Measurements from ENCODE around the gene CACNA1H. TPM values are rescaled to one million over a fixed set of nuclear protein-coding genes. Genes with fewer than 3 reads are reported as not detected.
A peak's percentile ranks its signal among the peaks of the same experiment; 100 is the strongest.

Gene CACNA1H
- total RNA-seq, 1 experiment from 2014 or later = 0.59 TPM

DNA sequence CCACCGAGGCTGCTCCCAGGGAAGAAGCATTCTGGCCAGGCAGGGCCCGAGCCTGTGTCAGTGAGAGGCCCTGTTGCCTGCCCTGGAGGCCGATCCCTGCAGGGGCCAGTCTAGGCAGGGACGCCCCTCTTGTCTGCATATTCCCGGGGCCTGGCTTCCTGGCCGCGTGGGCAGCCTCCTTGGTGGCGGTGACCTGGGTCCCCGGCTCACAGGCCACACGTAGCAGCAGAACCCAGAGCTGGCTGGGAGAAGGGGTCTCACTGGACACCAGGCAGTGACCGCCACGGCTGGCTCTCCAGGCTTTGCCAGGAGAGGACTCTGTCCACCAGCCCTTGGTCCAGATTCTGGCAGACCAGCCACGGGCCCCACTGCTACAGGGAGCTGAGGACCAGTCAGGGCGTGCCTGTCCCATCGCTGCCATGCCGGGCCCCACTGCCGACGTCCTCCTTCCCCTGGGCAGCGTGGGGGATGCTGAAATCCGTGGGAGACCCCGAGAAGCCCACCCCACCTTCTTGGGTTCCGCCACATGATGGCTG, 3.7 kb upstream of the CACNA1H start:
- Histone ChIP-seq H3K9me3 (0 out of 2 replicates have a peak, but pooled peaks cover 2% of the 10 kb centered on the region), H3K4me3 (no peak overlapping the region), H3K36me3 (no peaks in the 10 kb centered on the region), H3K27me3 (peaks cover 9% of the 10 kb centered on the region)
- DNase-seq = no peak

DNA sequence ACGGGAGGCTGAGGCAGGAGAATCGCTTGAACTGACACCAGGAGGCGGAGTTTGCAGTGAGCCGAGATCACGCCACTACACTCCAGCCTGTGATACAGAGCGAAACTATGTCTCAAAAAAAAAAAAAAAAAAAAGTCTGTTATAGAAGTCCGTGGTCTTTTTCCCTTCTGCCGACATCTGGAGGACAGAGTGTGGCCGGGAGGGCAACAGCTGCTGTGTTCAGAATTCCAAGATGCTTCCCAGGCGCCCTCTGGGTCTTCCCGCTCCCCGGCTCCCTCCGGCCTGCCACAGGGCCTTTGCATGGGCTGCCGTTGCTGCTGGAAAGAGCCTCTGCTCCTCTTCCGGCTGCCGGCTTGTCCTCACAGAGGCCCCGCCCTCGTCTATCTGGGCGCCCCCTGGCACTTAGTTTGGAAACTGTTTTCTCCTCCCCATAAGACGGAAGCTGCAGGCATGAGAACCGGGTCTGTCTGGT, 2.4 kb upstream of the CACNA1H start:
- Histone ChIP-seq H3K27me3 (peaks cover 13% of the 10 kb centered on the region), H3K9me3 (0 out of 2 replicates have a peak, but pooled peaks cover 2% of the 10 kb centered on the region), H3K4me3 (no peak overlapping the region), H3K36me3 (no peaks in the 10 kb centered on the region)
- DNase-seq = peak; percentile 44

DNA sequence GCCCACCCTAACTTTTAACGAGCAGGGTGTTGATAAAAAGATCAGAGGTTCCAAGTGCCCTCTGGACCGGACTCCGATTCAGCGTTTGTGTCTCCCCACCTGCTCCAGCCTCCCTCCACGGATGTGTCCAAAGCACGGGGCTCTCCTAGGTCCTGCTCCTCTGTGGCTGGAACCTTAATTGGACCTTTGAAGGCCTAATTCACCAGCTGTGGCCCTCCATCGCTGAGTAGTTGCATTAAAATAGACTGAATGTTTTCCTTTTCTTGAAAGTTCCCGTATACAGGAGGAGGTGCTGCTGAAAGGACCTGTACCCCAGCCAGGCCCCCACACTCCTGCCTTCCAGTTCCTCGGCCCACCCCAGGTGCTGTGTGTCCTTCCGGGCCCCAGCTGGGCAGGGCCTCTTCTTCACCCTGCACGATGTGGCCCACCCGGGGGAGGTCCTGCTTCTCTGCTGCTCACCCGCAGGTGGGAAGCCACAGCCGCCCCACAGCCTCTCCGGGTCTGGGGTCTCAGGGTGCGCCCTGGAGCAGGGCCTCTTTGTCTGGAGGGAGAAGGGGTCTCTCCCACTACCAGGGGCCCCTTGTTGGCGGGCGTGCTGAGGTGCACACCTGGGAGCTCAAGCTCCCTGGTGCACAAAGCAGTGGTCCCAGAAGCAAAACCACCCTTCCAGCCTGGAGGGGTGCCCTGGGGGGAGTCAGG, 1.3 kb upstream of the CACNA1H start:
- DNase-seq = no peak
- Histone ChIP-seq H3K27me3 (peaks cover 13% of the 10 kb centered on the region), H3K36me3 (no peaks in the 10 kb centered on the region), H3K9me3 (0 out of 2 replicates have a peak, but pooled peaks cover 2% of the 10 kb centered on the region), H3K4me3 (no peak overlapping the region)

DNA sequence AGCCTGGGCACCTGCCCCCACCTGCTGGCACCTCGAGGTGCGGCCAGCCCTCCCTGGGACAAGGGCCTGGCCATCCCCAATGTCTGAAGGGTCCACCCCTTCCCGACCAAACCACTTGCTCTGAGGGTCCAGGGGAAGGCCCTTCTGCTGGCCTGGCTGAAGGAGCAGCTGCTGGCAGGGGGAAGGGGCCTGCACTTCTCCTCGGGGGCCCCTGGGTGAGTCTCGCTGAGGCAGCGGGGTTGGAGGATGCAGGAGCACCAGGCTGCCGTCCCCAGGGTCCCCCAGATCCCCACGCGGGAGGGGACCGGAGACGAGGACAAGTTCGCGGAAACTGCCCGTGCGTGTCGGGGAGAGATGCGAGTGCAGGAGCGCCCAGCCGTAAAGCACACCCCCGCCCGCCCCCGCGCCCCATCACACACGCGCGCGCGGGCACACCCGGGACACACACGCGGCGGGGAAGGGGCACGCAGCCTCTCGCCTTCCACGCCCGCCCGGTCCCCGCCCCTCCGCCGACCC, 725 bp upstream of the CACNA1H start:
- Histone ChIP-seq H3K36me3 (no peaks in the 10 kb centered on the region), H3K9me3 (no peaks in the 10 kb centered on the region), H3K4me3 (no peak overlapping the region), H3K27me3 (peaks cover 13% of the 10 kb centered on the region)
- DNase-seq = no peak

DNA sequence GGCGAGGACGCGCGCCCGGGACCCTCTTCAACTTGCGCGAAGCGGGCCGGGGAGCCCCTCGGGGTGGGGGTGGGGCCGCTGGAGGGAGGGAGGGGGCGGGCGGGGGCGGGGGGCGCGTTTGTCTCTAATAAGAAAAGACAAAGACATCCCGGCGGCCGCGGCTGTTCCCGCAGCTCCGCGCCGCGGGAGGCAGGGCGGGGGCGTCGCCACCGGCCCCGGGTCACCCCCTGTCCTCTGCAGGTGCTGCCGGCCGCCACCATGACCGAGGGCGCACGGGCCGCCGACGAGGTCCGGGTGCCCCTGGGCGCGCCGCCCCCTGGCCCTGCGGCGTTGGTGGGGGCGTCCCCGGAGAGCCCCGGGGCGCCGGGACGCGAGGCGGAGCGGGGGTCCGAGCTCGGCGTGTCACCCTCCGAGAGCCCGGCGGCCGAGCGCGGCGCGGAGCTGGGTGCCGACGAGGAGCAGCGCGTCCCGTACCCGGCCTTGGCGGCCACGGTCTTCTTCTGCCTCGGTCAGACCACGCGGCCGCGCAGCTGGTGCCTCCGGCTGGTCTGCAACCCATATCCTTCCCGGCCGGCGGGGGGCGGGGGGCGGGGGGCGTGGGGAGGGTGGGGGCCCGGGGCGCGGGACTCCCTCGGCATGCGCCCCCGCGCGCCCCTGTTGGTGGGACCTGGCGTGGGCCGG, 714 bp downstream of the CACNA1H start:
- no peaks in the 10 kb centered on the region for H3K9me3 ChIP-seq
- no peaks in the 10 kb centered on the region for H3K36me3 ChIP-seq
- no peak for DNase-seq
- peaks cover 13% of the 10 kb centered on the region for H3K27me3 ChIP-seq
- no peak overlapping the region for H3K4me3 ChIP-seq

DNA sequence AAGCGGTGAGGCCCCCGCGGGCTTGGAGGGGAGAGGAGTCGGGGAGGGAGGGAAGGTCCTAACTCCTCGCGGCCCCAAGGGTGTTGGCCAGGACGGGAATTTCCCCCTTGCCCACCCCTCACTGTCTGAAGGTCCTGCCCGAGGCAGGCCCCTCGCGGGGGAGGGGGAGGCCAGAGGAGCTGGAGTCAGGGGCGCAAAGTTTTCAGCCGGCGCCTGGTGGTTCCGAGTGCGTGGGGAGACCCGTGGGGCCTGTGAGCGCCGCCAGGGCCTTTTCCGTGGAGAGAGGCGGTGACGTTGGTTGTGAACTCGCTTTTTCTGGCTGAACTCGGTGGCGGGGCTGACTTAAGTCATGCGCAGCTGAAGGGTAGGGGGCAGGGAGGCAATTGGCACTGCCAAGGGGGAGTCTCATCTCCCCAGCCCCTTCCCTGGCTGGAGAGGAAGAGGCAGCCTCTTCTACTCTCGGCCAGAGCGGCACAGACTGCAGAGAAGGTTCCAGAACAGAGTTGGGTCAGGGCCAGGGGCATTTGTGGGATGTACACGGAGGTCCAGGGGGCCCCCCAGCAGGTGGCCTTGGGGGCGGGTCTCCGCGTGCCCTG, 1.5 kb downstream of the CACNA1H start:
- Histone ChIP-seq H3K9me3 (no peaks in the 10 kb centered on the region), H3K27me3 (peaks cover 13% of the 10 kb centered on the region), H3K36me3 (no peaks in the 10 kb centered on the region), H3K4me3 (no peak overlapping the region)
- no peak for DNase-seq

DNA sequence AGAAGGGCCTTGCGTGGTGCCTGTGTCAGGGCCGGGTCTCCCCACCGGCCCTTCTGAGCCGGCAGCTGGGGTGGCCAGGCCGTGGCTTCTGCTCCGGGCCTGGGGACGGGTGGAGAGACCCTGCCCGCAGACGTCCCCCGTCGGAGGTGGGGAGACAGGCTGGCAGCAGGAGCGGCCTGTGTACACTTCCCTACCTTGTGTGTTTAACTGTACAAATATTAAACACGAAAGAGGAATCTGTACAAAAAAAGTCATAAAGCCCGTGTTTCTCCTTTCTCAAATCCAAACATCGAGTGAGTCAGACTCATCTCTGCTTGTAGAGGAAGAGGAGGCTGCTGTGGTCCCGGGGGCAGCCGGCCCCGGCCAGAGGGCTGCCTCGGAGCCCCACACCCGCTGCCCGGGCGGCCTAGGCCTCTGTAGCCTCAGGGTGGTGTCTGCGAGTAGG, 2.0 kb downstream of the CACNA1H start:
- peaks cover 10% of the 10 kb centered on the region for H3K27me3 ChIP-seq
- H3K4me3 ChIP-seq = no peak overlapping the region
- no peaks in the 10 kb centered on the region for H3K9me3 ChIP-seq
- no peaks in the 10 kb centered on the region for H3K36me3 ChIP-seq
- no peak for DNase-seq

DNA sequence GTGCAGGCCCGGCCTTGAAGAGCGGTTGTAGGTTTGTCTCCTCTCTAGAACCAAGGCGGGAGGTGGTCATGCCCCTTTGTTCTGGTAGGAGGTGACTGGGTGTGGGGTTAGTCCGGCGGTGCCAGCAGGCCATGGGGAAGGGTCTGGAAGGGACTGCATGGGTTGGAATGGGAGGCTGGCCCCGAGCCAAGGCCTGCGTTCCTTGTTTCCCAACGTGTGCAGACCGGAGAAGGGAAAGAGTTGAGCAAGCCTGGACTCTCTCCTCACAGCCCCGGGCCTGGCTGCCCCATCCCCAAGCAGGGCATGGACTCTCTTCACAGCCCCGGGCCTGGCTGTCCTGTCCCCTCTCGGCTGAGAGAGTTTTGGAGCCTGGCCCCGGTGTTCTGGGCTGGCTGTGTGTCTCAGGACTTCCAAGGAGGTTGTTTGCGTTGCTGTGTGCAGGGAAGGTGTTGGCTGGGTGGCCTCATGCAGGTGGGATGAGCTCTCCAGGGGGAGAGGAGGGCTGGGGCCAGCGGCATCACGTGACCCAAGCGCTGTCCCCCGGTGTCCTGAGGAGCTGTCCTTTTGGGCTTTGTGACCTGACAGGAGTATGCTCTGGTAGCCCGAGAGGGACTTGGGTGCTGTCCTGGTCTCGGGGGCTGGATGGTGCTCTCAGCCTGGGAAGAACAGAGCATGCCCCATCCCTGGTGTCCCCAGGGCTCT, 2.6 kb downstream of the CACNA1H start:
- H3K36me3 ChIP-seq = no peaks in the 10 kb centered on the region
- H3K4me3 ChIP-seq = no peak overlapping the region
- DNase-seq = no peak
- H3K9me3 ChIP-seq = no peaks in the 10 kb centered on the region
- H3K27me3 ChIP-seq = peaks cover 7% of the 10 kb centered on the region

DNA sequence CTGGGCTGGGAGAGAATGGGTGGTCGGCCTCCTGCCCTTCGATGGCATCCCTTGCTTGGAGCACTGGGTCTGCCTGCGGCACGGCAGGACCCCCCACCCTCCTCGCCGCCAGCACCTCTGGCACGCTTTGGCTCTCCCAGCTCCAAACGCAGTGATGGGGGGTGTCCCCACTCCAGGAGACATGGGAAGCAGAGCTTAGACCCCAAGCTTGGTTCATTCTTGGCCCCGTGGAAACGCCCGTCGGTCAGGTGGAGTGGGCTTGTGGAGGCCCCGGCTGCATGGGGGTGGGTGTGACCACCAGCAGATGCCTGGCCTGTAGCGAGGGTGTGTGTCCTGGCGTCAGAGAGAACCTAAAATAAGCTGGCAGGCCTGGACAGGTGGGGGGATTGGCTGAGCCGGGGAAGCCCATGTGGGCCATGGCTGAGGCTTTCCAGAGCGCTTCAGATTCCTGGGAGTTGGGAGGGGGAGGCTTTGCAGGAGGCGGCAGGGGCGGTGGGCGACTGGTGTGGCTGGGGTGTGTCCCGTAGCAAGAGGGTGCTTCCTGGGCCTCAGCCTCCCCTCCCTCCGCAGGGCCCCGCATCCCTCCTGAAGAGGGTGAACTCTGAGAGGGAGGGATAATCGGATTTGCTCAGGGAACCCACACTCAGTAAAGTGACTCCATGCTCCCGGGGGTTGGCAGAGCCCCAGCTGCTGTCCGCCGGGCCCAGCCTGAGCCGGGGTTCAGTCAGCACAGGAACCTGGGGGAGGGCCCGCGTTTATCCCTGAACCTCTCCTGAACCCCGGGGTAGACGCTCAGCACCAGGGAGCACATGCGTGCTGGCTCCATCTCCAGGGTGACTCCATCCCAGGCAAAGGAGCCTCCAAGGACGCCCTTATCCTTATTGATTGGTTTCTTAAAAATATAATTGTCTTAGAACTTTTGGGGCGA, 3.4 kb downstream of the CACNA1H start:
- no peaks in the 10 kb centered on the region for H3K36me3 ChIP-seq
- no peaks in the 10 kb centered on the region for H3K9me3 ChIP-seq
- no peak overlapping the region for H3K4me3 ChIP-seq
- H3K27me3 ChIP-seq = peaks cover 7% of the 10 kb centered on the region
- DNase-seq = no peak

DNA sequence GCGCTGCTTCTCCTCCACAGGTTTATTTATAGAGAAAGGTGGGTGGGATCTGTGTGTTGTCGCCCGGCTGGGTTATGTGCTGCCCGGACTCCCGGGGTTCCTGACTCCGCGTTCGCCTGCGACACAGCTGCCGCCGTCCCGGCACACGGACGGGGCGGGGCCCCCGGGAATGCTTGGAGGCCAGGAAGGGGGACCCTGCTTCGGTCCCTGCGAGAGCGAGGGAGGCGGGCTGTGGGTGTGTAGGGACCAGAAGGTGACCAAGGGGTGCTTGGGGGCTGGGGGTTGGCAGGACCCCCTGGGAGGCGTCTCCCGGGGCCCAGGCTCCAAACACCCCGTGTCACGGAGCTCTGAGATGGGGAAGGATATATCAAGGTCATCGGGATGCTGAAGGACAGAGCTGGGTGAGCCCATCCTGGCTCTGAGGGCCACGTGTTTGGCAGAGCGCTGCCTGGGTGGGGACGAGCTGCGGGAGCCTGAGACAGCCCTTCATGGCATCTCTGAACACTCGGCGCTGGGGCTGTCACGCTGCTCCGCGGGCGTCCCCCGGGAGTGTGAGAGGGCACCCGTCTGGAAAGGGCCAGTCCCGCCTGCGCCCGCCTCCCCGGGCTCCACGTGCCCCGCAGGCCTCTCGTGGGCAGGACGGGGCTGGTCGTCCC, 4.2 kb downstream of the CACNA1H start:
- DNase-seq = no peak
- peaks cover 7% of the 10 kb centered on the region for H3K27me3 ChIP-seq
- H3K4me3 ChIP-seq = no peak overlapping the region
- no peaks in the 10 kb centered on the region for H3K9me3 ChIP-seq
- H3K36me3 ChIP-seq = no peaks in the 10 kb centered on the region

DNA sequence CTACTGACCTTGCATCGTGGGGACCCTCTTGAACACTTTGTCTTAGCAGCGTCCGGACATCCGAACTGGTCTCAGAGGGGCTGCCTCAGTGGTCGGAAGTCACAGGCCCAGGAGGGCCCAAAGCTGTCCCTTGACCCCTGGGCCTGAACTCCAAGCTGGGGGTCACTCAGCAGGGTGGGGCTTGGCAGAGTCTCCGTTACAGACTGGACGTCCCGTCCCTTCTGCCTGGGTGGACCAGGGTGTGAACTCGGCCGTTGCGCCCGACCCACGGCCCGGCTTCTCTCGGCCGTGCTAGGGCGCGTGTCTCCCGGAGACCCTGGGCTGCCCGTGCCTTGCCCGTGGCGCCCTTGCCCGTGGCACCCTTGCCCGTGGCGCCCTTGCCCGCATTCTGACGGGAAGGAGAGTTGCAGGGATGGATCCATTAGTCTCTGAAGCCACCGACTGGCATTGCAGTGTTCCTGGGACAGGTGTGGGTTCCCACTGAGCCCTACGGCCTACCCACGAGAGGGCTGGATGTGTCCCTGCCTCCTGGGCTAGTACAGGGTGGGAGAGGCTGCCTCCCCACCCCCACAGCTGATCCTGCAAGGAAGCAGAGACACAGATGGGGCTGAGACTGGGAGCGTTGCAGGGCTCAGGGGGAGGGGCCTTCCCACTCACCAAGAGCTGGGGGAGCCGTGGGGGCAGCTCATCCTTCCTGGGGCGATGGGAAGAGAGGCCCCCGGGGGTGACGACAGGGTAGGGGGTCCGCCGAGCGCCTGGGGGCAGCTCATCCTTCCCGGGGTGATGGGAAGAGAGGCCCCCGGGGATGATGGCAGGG, 4.9 kb downstream of the CACNA1H start:
- DNase-seq = no peak

DNA sequence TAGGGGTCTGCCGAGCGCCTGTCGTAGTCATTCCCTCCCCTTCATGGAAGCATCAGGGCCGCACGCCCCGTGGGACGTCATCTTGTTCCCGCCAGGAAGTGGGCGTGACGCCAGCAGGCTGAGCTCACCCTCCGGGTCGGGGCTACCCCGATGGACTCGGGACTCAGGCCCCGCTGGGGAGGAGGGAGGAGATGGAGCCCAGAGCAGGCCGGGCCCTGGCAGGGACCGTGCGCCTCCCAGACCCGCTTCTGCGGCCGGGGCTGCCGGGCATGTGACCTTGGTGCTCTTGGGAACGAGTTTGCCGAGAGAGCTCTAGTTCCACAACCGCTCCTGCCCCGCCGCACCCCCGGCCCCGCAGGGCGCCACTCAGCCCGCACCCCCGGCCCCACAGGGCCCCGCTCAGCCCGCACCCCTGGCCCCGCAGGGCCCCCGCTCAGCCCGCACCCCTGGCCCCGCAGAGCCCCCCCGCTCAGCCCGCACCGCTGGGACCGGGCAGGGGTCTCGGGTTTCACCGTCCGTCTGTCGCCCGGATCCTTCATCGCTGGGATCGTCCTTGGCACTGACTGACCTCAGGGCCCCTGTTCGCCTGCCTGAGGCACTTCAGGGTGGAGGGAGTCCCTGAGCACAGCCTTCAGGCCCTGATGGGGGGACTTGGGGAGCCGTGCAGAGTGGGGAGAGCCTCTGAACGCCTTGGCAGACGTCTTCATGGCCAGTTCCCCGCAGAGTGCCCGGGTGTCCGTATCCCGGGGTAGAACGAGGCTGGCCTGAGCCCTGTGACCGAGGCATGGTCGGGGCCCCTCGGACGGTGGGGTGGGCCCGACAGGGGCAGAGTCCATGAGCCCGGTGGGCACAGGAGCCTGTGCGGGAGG, 5.8 kb downstream of the CACNA1H start:
- Histone ChIP-seq H3K36me3 (no peaks in the 10 kb centered on the region), H3K27me3 (peaks cover 7% of the 10 kb centered on the region), H3K4me3 (no peak overlapping the region), H3K9me3 (no peaks in the 10 kb centered on the region)
- no peak for DNase-seq

More for the DNA sequence above, 4.9 kb downstream of the CACNA1H start:
- no peaks in the 10 kb centered on the region for H3K9me3 ChIP-seq
- H3K27me3 ChIP-seq = peaks cover 7% of the 10 kb centered on the region
- H3K4me3 ChIP-seq = no peak overlapping the region
- no peaks in the 10 kb centered on the region for H3K36me3 ChIP-seq

DNA sequence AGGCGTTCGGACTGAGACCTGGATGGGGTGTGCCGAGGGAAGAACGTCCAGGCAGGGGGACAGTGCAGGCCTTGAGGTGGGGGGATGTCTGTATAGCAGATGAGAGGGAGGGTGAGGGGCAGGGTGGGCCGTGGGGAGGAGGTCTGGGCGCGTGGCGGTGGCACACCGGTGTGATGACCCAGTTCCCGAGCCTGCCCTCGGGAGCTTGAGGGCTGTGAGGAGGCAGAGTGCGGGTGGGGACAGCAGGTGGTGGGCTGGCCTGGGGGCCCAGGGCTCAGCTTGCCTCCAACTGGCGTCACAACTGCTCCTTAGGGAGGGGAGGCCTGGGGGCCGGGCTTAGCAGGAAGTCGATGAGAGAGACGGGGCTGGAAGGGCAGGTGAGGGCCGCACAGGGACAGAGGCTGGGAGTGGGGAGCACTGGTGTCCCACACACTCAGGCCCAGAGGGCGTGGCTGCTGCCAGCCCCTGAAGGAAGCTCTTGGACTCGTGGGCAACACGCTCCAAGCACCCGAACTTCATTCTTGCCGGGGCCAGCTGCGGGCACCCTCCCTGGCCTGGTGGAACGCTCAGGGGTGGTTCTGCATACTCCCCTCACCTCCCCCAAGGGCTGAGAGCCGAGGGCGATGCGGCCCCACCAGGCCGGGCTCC, 6.5 kb downstream of the CACNA1H start:
- Histone ChIP-seq H3K9me3 (no peaks in the 10 kb centered on the region), H3K27me3 (peaks cover 2% of the 10 kb centered on the region), H3K36me3 (no peaks in the 10 kb centered on the region), H3K4me3 (no peak overlapping the region)
- DNase-seq = no peak
